ENCODE data around the gene SLC25A38. TPM values are rescaled to one million over a fixed set of nuclear protein-coding genes. Genes with fewer than 3 reads are reported as not detected.

SLC25A38 gene
- total RNA-seq, 1 experiment from 2014 or later, result 29.7 TPM

- H3K4me1 ChIP-seq (ENCODE audit: insufficient read depth, low read length), result peaks cover 6% of the 10 kb centered on the region; the same call in 1 of the 2 replicates
- no peaks in the 10 kb centered on the region for H3K9me2 ChIP-seq (replicated peaks; ENCODE audit: low read length)
- peak; percentile 37; the same call in 1 of the 2 replicates for ATAC-seq
- no peaks in the 10 kb centered on the region for H3K9me3 ChIP-seq (ENCODE audit: low read length)
- no peak overlapping the region for H3K27ac ChIP-seq (ENCODE audit: low read length)
- ChIA-PET CTCF (interaction anchor here (1.2 kb wide), 1 partner anchor 60 kb away, joined by 5 read pairs; no protein-coding TSS in a partner anchor), POLR2A (ENCODE audit: unreplicated experiment) (no interaction called here)
- no peaks in the 10 kb centered on the region for H3K36me3 ChIP-seq (ENCODE audit: low read depth, low read length)
- no peaks in the 10 kb centered on the region for H3F3A ChIP-seq (ENCODE audit: low read length, unreplicated experiment)
- intact Hi-C loops (cut with micrococcal nuclease), result loop anchor here (1.0 kb wide), 1 partner anchor 26 kb away; no protein-coding TSS in a partner anchor
- no peak overlapping the region for H3K4me3 ChIP-seq (ENCODE audit: low read length)
- no peaks in the 10 kb centered on the region for H3K79me2 ChIP-seq (ENCODE audit: low read length)
- no peak overlapping the region for H2AFZ ChIP-seq (ENCODE audit: low read length)
- no peaks in the 10 kb centered on the region; the same call in 1 of the 2 replicates for H3K27me3 ChIP-seq (ENCODE audit: low read length)
- BruUV-seq (replicated peaks), result no TSS peak
- H3K9ac ChIP-seq (ENCODE audit: low read length), result no peak overlapping the region
- DNase-seq, result peak; percentile 25
- no peaks in the 10 kb centered on the region for H4K20me1 ChIP-seq (ENCODE audit: low read length)
- no peak overlapping the region for H3K4me2 ChIP-seq (ENCODE audit: low read length)
- TF ChIP-seq CTCF (conservative IDR thresholded peaks at IDR 0.05; ENCODE audit: low read depth, low read length) (peak; percentile 33; the same call in 1 of the 2 replicates), EZH2phosphoT487 (IDR thresholded peaks at IDR 0.05; ENCODE audit: borderline replicate concordance, low read length) (no peak)
Measured at GRCh38 chr3:39443530-39443929, 60.4 kb downstream of the SLC25A38 start.

GRCh38 chr3:39445927-39446326 lies 62.8 kb downstream of the SLC25A38 start:
- H3K27ac ChIP-seq (ENCODE audit: low read length), result no peak overlapping the region
- H3K4me2 ChIP-seq (ENCODE audit: low read length), result no peak overlapping the region
- H2AFZ ChIP-seq (ENCODE audit: low read length), result no peak overlapping the region
- DNase-seq (no peak), ATAC-seq (no peak)
- no peaks in the 10 kb centered on the region for H3K79me2 ChIP-seq (ENCODE audit: low read length)
- no peak overlapping the region for H3K4me3 ChIP-seq (ENCODE audit: low read length)
- TF ChIP-seq EZH2phosphoT487 (IDR thresholded peaks at IDR 0.05; ENCODE audit: borderline replicate concordance, low read length) (no peak), CTCF (conservative IDR thresholded peaks at IDR 0.05; ENCODE audit: low read depth, low read length) (no peak), EZH2 (IDR thresholded peaks at IDR 0.05; ENCODE audit: low read length, unreplicated experiment) (no peak)
- peaks cover 7% of the 10 kb centered on the region; the same call in 1 of the 2 replicates for H3K4me1 ChIP-seq (ENCODE audit: insufficient read depth, low read length)
- POLR2A ChIA-PET (ENCODE audit: unreplicated experiment), result interaction anchor here (0.6 kb wide), 1 partner anchor 1995 kb away, joined by 3 read pairs; no protein-coding TSS in a partner anchor
- H3K9me2 ChIP-seq (replicated peaks; ENCODE audit: low read length), result no peaks in the 10 kb centered on the region
- H3F3A ChIP-seq (ENCODE audit: low read length, unreplicated experiment), result no peaks in the 10 kb centered on the region
- no peaks in the 10 kb centered on the region for H3K36me3 ChIP-seq (ENCODE audit: low read depth, low read length)
- CTCF ChIA-PET, result no interaction called here
- no peaks in the 10 kb centered on the region for H3K9me3 ChIP-seq (ENCODE audit: low read length)
- H3K27me3 ChIP-seq (ENCODE audit: low read length), result no peaks in the 10 kb centered on the region; the same call in 1 of the 2 replicates
- intact Hi-C loops (cut with micrococcal nuclease), result loop anchor here (5.0 kb wide), 1 partner anchor 731 kb away; no protein-coding TSS in a partner anchor
- BruUV-seq (replicated peaks), result no TSS peak
- H4K20me1 ChIP-seq (ENCODE audit: low read length), result no peaks in the 10 kb centered on the region
- no peak overlapping the region for H3K9ac ChIP-seq (ENCODE audit: low read length)

- no peak overlapping the region for H3K4me2 ChIP-seq (ENCODE audit: low read length)
- H2AFZ ChIP-seq (ENCODE audit: low read length), result no peak overlapping the region
- no peaks in the 10 kb centered on the region for H3K9me3 ChIP-seq (ENCODE audit: low read length)
- intact Hi-C loops (cut with micrococcal nuclease), result loop anchor here (5.0 kb wide), 1 partner anchor 731 kb away; no protein-coding TSS in a partner anchor
- peaks cover 7% of the 10 kb centered on the region; the same call in 1 of the 2 replicates for H3K4me1 ChIP-seq (ENCODE audit: insufficient read depth, low read length)
- DNase-seq (no peak), ATAC-seq (no peak)
- no peak overlapping the region for H3K4me3 ChIP-seq (ENCODE audit: low read length)
- H3F3A ChIP-seq (ENCODE audit: low read length, unreplicated experiment), result no peaks in the 10 kb centered on the region
- no peaks in the 10 kb centered on the region for H3K79me2 ChIP-seq (ENCODE audit: low read length)
- BruUV-seq (replicated peaks), result no TSS peak
- ChIA-PET CTCF (no interaction called here), POLR2A (ENCODE audit: unreplicated experiment) (no interaction called here)
- H3K9ac ChIP-seq (ENCODE audit: low read length), result no peak overlapping the region
- no peaks in the 10 kb centered on the region; the same call in 1 of the 2 replicates for H3K27me3 ChIP-seq (ENCODE audit: low read length)
- H3K27ac ChIP-seq (ENCODE audit: low read length), result no peak overlapping the region
- H3K36me3 ChIP-seq (ENCODE audit: low read depth, low read length), result no peaks in the 10 kb centered on the region
- H3K9me2 ChIP-seq (replicated peaks; ENCODE audit: low read length), result no peaks in the 10 kb centered on the region
- H4K20me1 ChIP-seq (ENCODE audit: low read length), result no peaks in the 10 kb centered on the region
- TF ChIP-seq EZH2 (IDR thresholded peaks at IDR 0.05; ENCODE audit: low read length, unreplicated experiment) (no peak), EZH2phosphoT487 (IDR thresholded peaks at IDR 0.05; ENCODE audit: borderline replicate concordance, low read length) (no peak), CTCF (conservative IDR thresholded peaks at IDR 0.05; ENCODE audit: low read depth, low read length) (no peak)
Measured at GRCh38 chr3:39446444-39446843, 63.3 kb downstream of the SLC25A38 start.

All from PC-3 (cell line).